ENCODE measurements around the gene MCF2L2. TPM values are rescaled to one million over a fixed set of nuclear protein-coding genes. Genes with fewer than 3 reads are reported as not detected.

Gene MCF2L2
- total and polyA plus RNA-seq, 3 donors from 2014 or later, result 6.8 to 24.2 (median 14.6) TPM

GRCh38 chr3:183229178-183229577 lies 199.2 kb downstream of the MCF2L2 start:
- no peak for TF ChIP-seq POLR2A (IDR thresholded peaks at IDR 0.05)
- no peak for TF ChIP-seq CTCF (IDR thresholded peaks at IDR 0.05)
- H3K27ac ChIP-seq, result no peak overlapping the region
- no peaks in the 10 kb centered on the region for H3K4me1 ChIP-seq
- 89 to 93% methylated on average over 1 of the region's 1 CpG for WGBS, 2 donors
- intact Hi-C loops (cut with DNase I; ENCODE audit: low total_unique reads), result no loop called here
- no peaks in the 10 kb centered on the region for H3K27me3 ChIP-seq
- DNase-seq, result no peak
- no peak overlapping the region for H3K4me3 ChIP-seq
- no peaks in the 10 kb centered on the region for H3K36me3 ChIP-seq (ENCODE audit: low read depth, missing control alignments)
- H3K9me3 ChIP-seq, result no peaks in the 10 kb centered on the region

- Histone ChIP-seq H3K4me3 (no peak overlapping the region), H3K27me3 (no peaks in the 10 kb centered on the region), H3K27ac (no peak overlapping the region), H3K4me1 (no peaks in the 10 kb centered on the region), H3K36me3 (ENCODE audit: low read depth, missing control alignments) (no peaks in the 10 kb centered on the region), H3K9me3 (no peaks in the 10 kb centered on the region)
- intact Hi-C loops (cut with DNase I; ENCODE audit: low total_unique reads), result no loop called here
- WGBS, 2 donors, result 91 to 99% methylated on average over 4 of the region's 4 CpGs
- no peak for DNase-seq
- TF ChIP-seq CTCF (IDR thresholded peaks at IDR 0.05) (no peak), POLR2A (IDR thresholded peaks at IDR 0.05) (no peak)
These were observed 200.8 kb downstream of the MCF2L2 start for GRCh38 chr3:183227586-183227985.

- intact Hi-C loops (cut with DNase I; ENCODE audit: low total_unique reads), result no loop called here
- WGBS, 2 donors, result 90 to 93% methylated on average over 9 of the region's 9 CpGs
- no peaks in the 10 kb centered on the region for H3K36me3 ChIP-seq (ENCODE audit: low read depth, missing control alignments)
These were observed 202.0 kb downstream of the MCF2L2 start for GRCh38 chr3:183226333-183226890.

GRCh38 chr3:183224180-183224970 lies 204.0 kb downstream of the MCF2L2 start:
- no peak for DNase-seq
- Histone ChIP-seq H3K4me3 (no peak overlapping the region), H3K27me3 (no peaks in the 10 kb centered on the region), H3K9me3 (no peaks in the 10 kb centered on the region), H3K4me1 (no peaks in the 10 kb centered on the region), H3K27ac (no peak overlapping the region), H3K36me3 (ENCODE audit: low read depth, missing control alignments) (no peaks in the 10 kb centered on the region)
- intact Hi-C loops (cut with DNase I; ENCODE audit: low total_unique reads), result no loop called here
- no peak for TF ChIP-seq CTCF (IDR thresholded peaks at IDR 0.05)
- TF ChIP-seq POLR2A (IDR thresholded peaks at IDR 0.05), result no peak
- 70 to 82% methylated on average over 11 of the region's 11 CpGs for WGBS, 2 donors

More at GRCh38 chr3:183226333-183226890, 202.0 kb downstream of the MCF2L2 start:
- H3K4me3 ChIP-seq, result no peak overlapping the region
- no peaks in the 10 kb centered on the region for H3K4me1 ChIP-seq
- no peaks in the 10 kb centered on the region for H3K9me3 ChIP-seq
- DNase-seq, result no peak
- H3K27ac ChIP-seq, result no peak overlapping the region
- TF ChIP-seq POLR2A (IDR thresholded peaks at IDR 0.05) (no peak), CTCF (IDR thresholded peaks at IDR 0.05) (no peak)
- no peaks in the 10 kb centered on the region for H3K27me3 ChIP-seq
